ENCODE measurements around the gene HYOU1. TPM values are rescaled to one million over a fixed set of nuclear protein-coding genes. Genes with fewer than 3 reads are reported as not detected.

HYOU1 gene
- total and polyA plus RNA-seq, 5 experiments from 2014 or later: 14.1 to 69.6 (median 17.1) TPM

Small RNA genes within 50 kb of the gene (microRNA-seq; reads per million reads assigned to microRNA genes)
- not detected for gene MIR3656 (ENCODE audit: borderline microRNAs expressed)

Other genes starting within 250 kb of the HYOU1 start
- gene CXCR5, start 173.3 kb downstream of the HYOU1 start, total RNA-seq: 1 to 10 TPM; 3.2 to 3.5 TPM
- under 1 TPM; 0.17 to 0.63 (median 0.29) TPM for gene CXCR5, start 173.3 kb downstream of the HYOU1 start, polyA plus RNA-seq
- gene BCL9L, start 131.3 kb downstream of the HYOU1 start, total RNA-seq: 100 to 1,000 TPM; 283 TPM
- 1 to 10 TPM; 3.1 to 8.7 (median 4.3) TPM for gene BCL9L, start 131.3 kb downstream of the HYOU1 start, polyA plus RNA-seq
- gene UPK2, start 100.9 kb downstream of the HYOU1 start, total RNA-seq: under 1 TPM in 1 of 2 experiments, not detected in 1; 0.52 TPM
- gene UPK2, start 100.9 kb downstream of the HYOU1 start, polyA plus RNA-seq: under 1 TPM in 1 of 3 donors, not detected in 2; 0.22 TPM
- gene FOXR1, start 85.4 kb downstream of the HYOU1 start, total RNA-seq: not detected
- gene FOXR1, start 85.4 kb downstream of the HYOU1 start, polyA plus RNA-seq: not detected
- gene CENATAC, start 59.1 kb downstream of the HYOU1 start, total RNA-seq: 100 to 1,000 TPM; 141 to 144 TPM
- gene CENATAC, start 59.1 kb downstream of the HYOU1 start, polyA plus RNA-seq: 1 to 10 TPM; 6.1 to 9.1 (median 8.7) TPM
- 1,000 to 10,000 TPM; 2,469 to 2,482 TPM for gene RPS25, start 38.9 kb downstream of the HYOU1 start, total RNA-seq
- 1,000 to 10,000 TPM; 5,252 to 6,742 (median 6,279) TPM for gene RPS25, start 38.9 kb downstream of the HYOU1 start, polyA plus RNA-seq
- gene TRAPPC4, start 38.4 kb downstream of the HYOU1 start, total RNA-seq: 100 to 1,000 TPM; 100 to 109 TPM
- 10 to 100 TPM; 73.0 to 97.6 (median 86.1) TPM for gene TRAPPC4, start 38.4 kb downstream of the HYOU1 start, polyA plus RNA-seq
- gene SLC37A4, start 26.3 kb downstream of the HYOU1 start, total RNA-seq: 10 to 100 TPM; 15.3 to 17.1 TPM
- 10 to 100 TPM in 2 of 3 donors, 1 to 10 TPM in 1; 9.7 to 12.8 (median 12.1) TPM for gene SLC37A4, start 26.3 kb downstream of the HYOU1 start, polyA plus RNA-seq
- 10 to 100 TPM; 63.3 to 68.0 TPM for gene VPS11, start 10.6 kb upstream of the HYOU1 start, total RNA-seq
- 10 to 100 TPM; 43.2 to 58.4 (median 44.8) TPM for gene VPS11, start 10.6 kb upstream of the HYOU1 start, polyA plus RNA-seq
- gene HMBS, start 27.7 kb upstream of the HYOU1 start, total RNA-seq: 1 to 10 TPM; 6.9 to 8.0 TPM
- 10 to 100 TPM; 20.0 to 32.7 (median 24.3) TPM for gene HMBS, start 27.7 kb upstream of the HYOU1 start, polyA plus RNA-seq
- gene DPAGT1, start 44.6 kb upstream of the HYOU1 start, total RNA-seq: 10 to 100 TPM; 29.0 to 37.5 TPM
- gene DPAGT1, start 44.6 kb upstream of the HYOU1 start, polyA plus RNA-seq: 10 to 100 TPM; 28.7 to 30.8 (median 29.0) TPM
- gene C2CD2L, start 50.1 kb upstream of the HYOU1 start, total RNA-seq: 10 to 100 TPM; 27.0 to 27.8 TPM
- 1 to 10 TPM; 3.4 to 10.0 (median 4.0) TPM for gene C2CD2L, start 50.1 kb upstream of the HYOU1 start, polyA plus RNA-seq
- gene HINFP, start 64.4 kb upstream of the HYOU1 start, total RNA-seq: 10 to 100 TPM; 66.0 to 68.6 TPM
- 10 to 100 TPM in 1 of 3 donors, 1 to 10 TPM in 2; 7.3 to 24.9 (median 7.5) TPM for gene HINFP, start 64.4 kb upstream of the HYOU1 start, polyA plus RNA-seq
- gene ABCG4, start 91.8 kb upstream of the HYOU1 start, total RNA-seq: not detected
- not detected for gene ABCG4, start 91.8 kb upstream of the HYOU1 start, polyA plus RNA-seq
- gene NLRX1, start 111.5 kb upstream of the HYOU1 start, total RNA-seq: 10 to 100 TPM; 10.3 to 10.5 TPM
- gene NLRX1, start 111.5 kb upstream of the HYOU1 start, polyA plus RNA-seq: 10 to 100 TPM in 1 of 3 donors, 1 to 10 TPM in 2; 4.0 to 10.9 (median 7.1) TPM
- gene NHERF4, start 128.3 kb upstream of the HYOU1 start, total RNA-seq: under 1 TPM; 0.42 to 0.55 TPM
- gene NHERF4, start 128.3 kb upstream of the HYOU1 start, polyA plus RNA-seq: not detected
- gene CBL, start 149.1 kb upstream of the HYOU1 start, total RNA-seq: 10 to 100 TPM; 46.9 to 51.6 TPM
- 10 to 100 TPM; 11.5 to 16.1 (median 12.2) TPM for gene CBL, start 149.1 kb upstream of the HYOU1 start, polyA plus RNA-seq

Measured in naive thymus-derived CD8-positive, alpha-beta T cell (primary cell).